Sigmoid colon (tissue), 4 donors: ENCODE results near the gene ZNF521.

Source experiments
- EP300 ChIP-seq, 4 donors: sonication (generic); formaldehyde crosslinking; IDR thresholded peaks; one replicate each; pipeline ENCODE4 v1.6.1; 2017; ENCODE audit warnings: antibody characterized with exemption in 4 of 4
- POLR2A ChIP-seq, 2 donors: fragments of 450-650 bp; IDR thresholded peaks; one replicate each; pipeline ENCODE4 v1.6.1; 2016; ENCODE audit warnings: antibody characterized with exemption in 2 of 2, mild to moderate bottlenecking in 2 of 2, moderate library complexity in 2 of 2
- POLR2AphosphoS5 ChIP-seq, 4 donors: sonication (generic); formaldehyde crosslinking; IDR thresholded peaks; one replicate each; pipeline ENCODE4 v1.6.1; 2017; ENCODE audit warnings: antibody characterized with exemption in 4 of 4
- TF ChIP-seq, protein P1 (sequence below), 4 experiments: fragments of 450-650 bp in 3 of 4; fragments of 200-600 bp in 1 of 4; IDR thresholded peaks; one replicate each; pipeline ENCODE4 v1.5.1; 2016 to 2019; ENCODE audit warnings: antibody characterized with exemption in 4 of 4, mild to moderate bottlenecking in 3 of 4, moderate library complexity in 2 of 4

- TF ChIP-seq, protein P1, sequence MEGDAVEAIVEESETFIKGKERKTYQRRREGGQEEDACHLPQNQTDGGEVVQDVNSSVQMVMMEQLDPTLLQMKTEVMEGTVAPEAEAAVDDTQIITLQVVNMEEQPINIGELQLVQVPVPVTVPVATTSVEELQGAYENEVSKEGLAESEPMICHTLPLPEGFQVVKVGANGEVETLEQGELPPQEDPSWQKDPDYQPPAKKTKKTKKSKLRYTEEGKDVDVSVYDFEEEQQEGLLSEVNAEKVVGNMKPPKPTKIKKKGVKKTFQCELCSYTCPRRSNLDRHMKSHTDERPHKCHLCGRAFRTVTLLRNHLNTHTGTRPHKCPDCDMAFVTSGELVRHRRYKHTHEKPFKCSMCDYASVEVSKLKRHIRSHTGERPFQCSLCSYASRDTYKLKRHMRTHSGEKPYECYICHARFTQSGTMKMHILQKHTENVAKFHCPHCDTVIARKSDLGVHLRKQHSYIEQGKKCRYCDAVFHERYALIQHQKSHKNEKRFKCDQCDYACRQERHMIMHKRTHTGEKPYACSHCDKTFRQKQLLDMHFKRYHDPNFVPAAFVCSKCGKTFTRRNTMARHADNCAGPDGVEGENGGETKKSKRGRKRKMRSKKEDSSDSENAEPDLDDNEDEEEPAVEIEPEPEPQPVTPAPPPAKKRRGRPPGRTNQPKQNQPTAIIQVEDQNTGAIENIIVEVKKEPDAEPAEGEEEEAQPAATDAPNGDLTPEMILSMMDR (IDR thresholded peaks at IDR 0.05): no peak
- no peak for TF ChIP-seq POLR2A (IDR thresholded peaks at IDR 0.05)
- TF ChIP-seq EP300 (IDR thresholded peaks at IDR 0.05): no peak
- no peak for TF ChIP-seq POLR2AphosphoS5 (IDR thresholded peaks at IDR 0.05)
Observed at GRCh38 chr18:25029802-25030201, 322.2 kb downstream of the ZNF521 start.
